GM06990 (cell line): ENCODE data around the gene CEP192.

Experiments
- DNase-seq: peaks from one replicate; pipeline ENCODE4 v3.0.0-alpha.2; 2011; ENCODE audit not compliant: insufficient read length; ENCODE audit errors: extremely low read depth
- H3K27me3 ChIP-seq: replicated peaks from 2 replicates; pipeline ENCODE4 v1.6.0; 2011; ENCODE audit warnings: low read length; ENCODE audit not compliant: control insufficient read depth, insufficient read depth
- H3K36me3 ChIP-seq: 2 replicates; pipeline ENCODE4 v1.5.1; 2011; ENCODE audit warnings: low read length; ENCODE audit not compliant: control insufficient read depth, insufficient read depth
- H3K4me3 ChIP-seq: replicated peaks from 2 replicates; pipeline ENCODE4 v1.5.1; 2011; ENCODE audit warnings: low read depth, mild to moderate bottlenecking, control low read depth, low read length
- CTCF ChIP-seq: IDR thresholded peaks from 2 replicates; pipeline ENCODE4 v1.5.1; 2011; ENCODE audit warnings: low read length, control low read depth, mild to moderate bottlenecking, inconsistent platforms; ENCODE audit not compliant: insufficient read depth, poor library complexity, severe bottlenecking

Gene CEP192

GRCh38 chr18:13006531-13007247 lies 15.5 kb downstream of the CEP192 start:
- H3K36me3 ChIP-seq: peaks cover 14% of the 10 kb centered on the region
- DNase-seq: no peak
- H3K27me3 ChIP-seq: no peaks in the 10 kb centered on the region
- no peak overlapping the region for H3K4me3 ChIP-seq
- TF ChIP-seq CTCF: no peak

DNA sequence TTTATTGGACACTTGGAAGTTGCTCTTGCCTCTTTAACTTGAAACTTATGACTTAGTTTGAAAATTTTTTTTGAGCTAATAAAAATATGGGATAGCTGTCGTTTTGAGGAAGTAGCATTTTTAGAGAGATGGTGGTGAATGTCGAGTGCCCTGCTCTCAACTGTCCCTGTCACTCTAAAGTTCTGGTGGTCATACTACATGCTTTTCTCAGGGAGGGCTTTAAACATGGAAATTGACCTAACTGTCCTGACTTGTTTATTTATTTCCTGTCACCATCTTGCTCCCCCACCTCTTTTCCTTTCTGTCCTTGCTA lies 16.0 kb downstream of the CEP192 start:
- Histone ChIP-seq H3K4me3 (no peak overlapping the region), H3K27me3 (no peaks in the 10 kb centered on the region), H3K36me3 (peaks cover 14% of the 10 kb centered on the region)
- TF ChIP-seq CTCF: no peak
- DNase-seq: no peak

- no peak overlapping the region for H3K4me3 ChIP-seq
- no peaks in the 10 kb centered on the region for H3K27me3 ChIP-seq
- peaks cover 22% of the 10 kb centered on the region for H3K36me3 ChIP-seq
- no peak for TF ChIP-seq CTCF
- DNase-seq: no peak
These were observed 20.6 kb downstream of the CEP192 start for GRCh38 chr18:13011719-13012118.

GRCh38 chr18:13014232-13014631 lies 23.1 kb downstream of the CEP192 start:
- TF ChIP-seq CTCF: no peak
- no peak for DNase-seq

GRCh38 chr18:13014818-13015217 lies 23.7 kb downstream of the CEP192 start:
- H3K36me3 ChIP-seq: peaks cover 14% of the 10 kb centered on the region
- H3K27me3 ChIP-seq: no peaks in the 10 kb centered on the region
- no peak for DNase-seq
- TF ChIP-seq CTCF: no peak
- no peak overlapping the region for H3K4me3 ChIP-seq

More at GRCh38 chr18:13014232-13014631, 23.1 kb downstream of the CEP192 start:
- Histone ChIP-seq H3K27me3 (no peaks in the 10 kb centered on the region), H3K36me3 (peaks cover 16% of the 10 kb centered on the region), H3K4me3 (no peak overlapping the region)
